GM15510 (cell line): ENCODE data around the gene RAB41.

Experiments
- POLR2A ChIP-seq: IDR thresholded peaks from 3 replicates; pipeline ENCODE4 v1.6.1; 2011; ENCODE audit warnings: borderline replicate concordance; ENCODE audit not compliant: insufficient read length; ENCODE audit errors: extremely low read depth

Gene RAB41

GRCh38 chrX:70281951-70282350, at the start of gene RAB41:
Gene RAB41, plus strand, starts transcription at chrX:70282172. Its CDS starts 46 bp downstream, at chrX:70282218.
- TF ChIP-seq POLR2A = no peak

- no peak for TF ChIP-seq POLR2A
These were observed 47.6 kb upstream of the RAB41 start, which contains the start of gene AWAT1 for GRCh38 chrX:70234355-70234754. Gene AWAT1, plus strand, starts transcription at chrX:70234655. Its CDS starts 41 bp downstream, at chrX:70234696.

- TF ChIP-seq POLR2A = no peak
These were observed 41.2 kb upstream of the RAB41 start for GRCh38 chrX:70240751-70241150.

GRCh38 chrX:70241501-70241900, 40.5 kb upstream of the RAB41 start:
- no peak for TF ChIP-seq POLR2A

GRCh38 chrX:70244881-70245280, 37.1 kb upstream of the RAB41 start:
- no peak for TF ChIP-seq POLR2A

GRCh38 chrX:70247252-70247651, 34.7 kb upstream of the RAB41 start:
- no peak for TF ChIP-seq POLR2A

GRCh38 chrX:70252491-70252890, 29.5 kb upstream of the RAB41 start:
- TF ChIP-seq POLR2A = no peak

GRCh38 chrX:70253377-70254062, 28.5 kb upstream of the RAB41 start:
- TF ChIP-seq POLR2A = no peak

GRCh38 chrX:70254063-70254400, 27.9 kb upstream of the RAB41 start:
- TF ChIP-seq POLR2A = no peak

- TF ChIP-seq POLR2A = no peak
These were observed 27.1 kb upstream of the RAB41 start for GRCh38 chrX:70254909-70255308.

GRCh38 chrX:70255452-70255851, 26.5 kb upstream of the RAB41 start:
- no peak for TF ChIP-seq POLR2A

- TF ChIP-seq POLR2A = no peak
These were observed 24.3 kb upstream of the RAB41 start for GRCh38 chrX:70257423-70258288.

GRCh38 chrX:70260104-70260503, 21.9 kb upstream of the RAB41 start, which contains the start of gene P2RY4:
Gene P2RY4, minus strand, starts transcription at chrX:70260204. Its CDS starts 580 bp downstream, at chrX:70259624.
- TF ChIP-seq POLR2A = no peak

- no peak for TF ChIP-seq POLR2A
These were observed 18.9 kb upstream of the RAB41 start for GRCh38 chrX:70262952-70263567.

- TF ChIP-seq POLR2A = no peak
These were observed 17.2 kb upstream of the RAB41 start for GRCh38 chrX:70264784-70265183.
